ENCODE results near the gene GATA6. TPM values are rescaled to one million over a fixed set of nuclear protein-coding genes. Genes with fewer than 3 reads are reported as not detected.
"Not testable (repeated sequence)": the region's sequence is repeated elsewhere in the genome, so short reads cannot be mapped to it uniquely, and the experiment has no call there.

The GATA6 gene
- total RNA-seq, 4 donors from 2014 or later = 0.34 to 1.2 (median 0.86) TPM

GRCh38 chr18:22219568-22220355 is 50.4 kb downstream of the GATA6 start:
- H3K4me1 ChIP-seq = no peaks in the 10 kb centered on the region
- in situ Hi-C loops (cut with MboI; ENCODE audit: low sequenced_read_pairs in 4 of 4) = loop anchor here in 1 of 4 donors (10.0 kb wide), 1 partner anchor 55 kb away; no protein-coding TSS in a partner anchor
- H3K36me3 ChIP-seq = no peaks in the 10 kb centered on the region
- H3K27ac ChIP-seq = no peak overlapping the region
- intact Hi-C loops (cut with DNase I; ENCODE audit: low total_unique reads) = no loop called here
- no peaks in the 10 kb centered on the region for H3K9me3 ChIP-seq
- no peak for ATAC-seq
- H3K27me3 ChIP-seq = no peaks in the 10 kb centered on the region
- no peak overlapping the region for H3K4me3 ChIP-seq
- no peak for TF ChIP-seq CTCF (IDR thresholded peaks at IDR 0.05 in 4 of 5, conservative IDR thresholded peaks at IDR 0.05 in 1 of 5)
- DNase-seq = no peak

GRCh38 chr18:22220585-22220984 is 51.2 kb downstream of the GATA6 start:
- H3K27ac ChIP-seq; intact Hi-C loops (cut with DNase I; ENCODE audit: low total_unique reads); H3K9me3 ChIP-seq; H3K4me3 ChIP-seq; H3K36me3 ChIP-seq; DNase-seq; in situ Hi-C loops (cut with MboI; ENCODE audit: low sequenced_read_pairs in 4 of 4); H3K27me3 ChIP-seq; ATAC-seq; H3K4me1 ChIP-seq: not testable (repeated sequence)

DNA sequence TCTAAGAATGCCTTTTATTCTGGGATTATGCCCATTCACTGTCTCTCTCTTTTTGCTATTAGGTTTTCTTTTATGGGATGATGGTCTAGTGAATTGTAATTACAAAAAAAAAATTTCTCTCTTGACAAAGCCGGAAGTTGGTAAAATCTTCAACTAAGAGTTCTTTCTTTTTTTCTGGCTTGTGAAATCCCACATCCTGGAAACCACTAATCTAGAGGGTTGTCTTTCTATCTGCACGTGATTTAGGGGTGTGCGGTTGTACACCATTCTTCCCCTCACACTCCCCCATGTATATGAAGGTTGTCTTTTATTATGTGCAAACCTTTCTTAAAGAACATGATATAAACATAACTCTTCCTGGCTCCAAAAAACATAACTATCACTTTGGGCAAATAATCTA is 52.0 kb downstream of the GATA6 start:
- Histone ChIP-seq H3K9me3 (no peaks in the 10 kb centered on the region), H3K36me3 (no peaks in the 10 kb centered on the region), H3K4me3 (no peak overlapping the region), H3K27me3 (no peaks in the 10 kb centered on the region), H3K27ac (no peak overlapping the region), H3K4me1 (no peaks in the 10 kb centered on the region)
- in situ Hi-C loops (cut with MboI; ENCODE audit: low sequenced_read_pairs in 4 of 4) = no loop called here
- TF ChIP-seq CTCF (IDR thresholded peaks at IDR 0.05 in 4 of 5, conservative IDR thresholded peaks at IDR 0.05 in 1 of 5) (no peak), POLR2A (IDR thresholded peaks at IDR 0.05) (no peak)
- DNase-seq (no peak), ATAC-seq (no peak)
- intact Hi-C loops (cut with DNase I; ENCODE audit: low total_unique reads) = no loop called here

GRCh38 chr18:22223254-22223964 is 54.0 kb downstream of the GATA6 start:
- Histone ChIP-seq H3K36me3 (no peaks in the 10 kb centered on the region), H3K27me3 (no peaks in the 10 kb centered on the region), H3K9me3 (no peaks in the 10 kb centered on the region), H3K4me1 (no peaks in the 10 kb centered on the region), H3K27ac (no peak overlapping the region), H3K4me3 (no peak overlapping the region)
- DNase-seq = peak; percentile 9 to 56
- ATAC-seq = no peak
- in situ Hi-C loops (cut with MboI; ENCODE audit: low sequenced_read_pairs in 4 of 4) (no loop called here), intact Hi-C loops (cut with DNase I; ENCODE audit: low total_unique reads) (no loop called here)
- no peak for TF ChIP-seq POLR2A (IDR thresholded peaks at IDR 0.05)
- TF ChIP-seq CTCF (IDR thresholded peaks at IDR 0.05 in 4 of 5, conservative IDR thresholded peaks at IDR 0.05 in 1 of 5) = no peak

DNA sequence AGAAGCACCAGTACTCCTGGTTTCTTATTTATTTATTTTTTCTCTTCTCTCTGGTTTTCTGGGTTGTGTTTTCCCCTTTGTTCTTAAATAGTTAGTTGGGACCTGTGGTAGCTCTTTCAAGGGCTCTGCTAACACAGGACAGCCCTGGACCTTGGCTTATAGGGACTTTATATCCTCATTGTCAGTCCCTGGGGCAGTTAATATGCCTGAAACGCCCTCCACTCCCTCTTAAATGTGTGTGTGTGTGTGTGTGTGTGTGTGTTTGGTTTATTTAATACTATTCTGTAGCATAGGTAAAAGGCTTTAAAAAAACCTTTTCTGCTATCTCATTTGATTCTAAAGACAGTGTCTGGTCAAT is 54.6 kb downstream of the GATA6 start:
- no peak for DNase-seq
- in situ Hi-C loops (cut with MboI; ENCODE audit: low sequenced_read_pairs in 4 of 4) (no loop called here), intact Hi-C loops (cut with DNase I; ENCODE audit: low total_unique reads) (no loop called here)
- Histone ChIP-seq H3K36me3 (no peaks in the 10 kb centered on the region), H3K27me3 (no peaks in the 10 kb centered on the region), H3K4me3 (no peak overlapping the region), H3K9me3 (no peaks in the 10 kb centered on the region), H3K27ac (no peak overlapping the region), H3K4me1 (no peaks in the 10 kb centered on the region)
- ATAC-seq = no peak
- TF ChIP-seq POLR2A (IDR thresholded peaks at IDR 0.05) (no peak), CTCF (IDR thresholded peaks at IDR 0.05 in 4 of 5, conservative IDR thresholded peaks at IDR 0.05 in 1 of 5) (no peak)
